GM21526 (cell line): Measurements from ENCODE around the gene RFX3.
"Not testable (repeated sequence)": the region's sequence is repeated elsewhere in the genome, so short reads cannot be mapped to it uniquely, and the experiment has no call there.

Source experiments
- ATAC-seq: cut with Tn5 transposase; IDR thresholded peaks from one replicate; pipeline ENCODE4 v1.9.1; 2021; ENCODE audit warnings: moderate library complexity; ENCODE audit not compliant: unreplicated experiment, low FRiP score

The RFX3 gene

DNA sequence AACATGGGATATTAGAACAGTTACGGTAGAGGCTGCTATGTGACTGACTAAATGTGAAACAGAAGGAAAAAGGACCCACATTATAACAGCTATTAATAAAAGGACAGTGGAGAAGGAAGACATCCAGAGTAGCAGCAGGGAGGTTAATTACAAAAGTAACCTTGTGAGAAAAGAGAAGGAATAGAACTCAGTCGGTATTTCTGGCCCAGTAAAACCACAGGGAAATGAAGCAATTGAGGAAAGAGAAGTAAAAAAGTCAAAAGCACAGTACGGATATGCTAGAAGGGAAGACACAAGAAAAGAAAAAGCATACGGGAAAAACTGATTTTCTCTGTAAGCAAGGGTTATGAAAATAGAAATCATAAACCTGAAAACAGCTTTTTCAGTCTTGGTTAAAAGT lies 164.7 kb downstream of the RFX3 start:
- ATAC-seq, result no peak

GRCh38 chr9:3360245-3360644 lies 165.6 kb downstream of the RFX3 start:
- no peak for ATAC-seq

- no peak for ATAC-seq
Measured at GRCh38 chr9:3359778-3360177, 166.0 kb downstream of the RFX3 start.

DNA sequence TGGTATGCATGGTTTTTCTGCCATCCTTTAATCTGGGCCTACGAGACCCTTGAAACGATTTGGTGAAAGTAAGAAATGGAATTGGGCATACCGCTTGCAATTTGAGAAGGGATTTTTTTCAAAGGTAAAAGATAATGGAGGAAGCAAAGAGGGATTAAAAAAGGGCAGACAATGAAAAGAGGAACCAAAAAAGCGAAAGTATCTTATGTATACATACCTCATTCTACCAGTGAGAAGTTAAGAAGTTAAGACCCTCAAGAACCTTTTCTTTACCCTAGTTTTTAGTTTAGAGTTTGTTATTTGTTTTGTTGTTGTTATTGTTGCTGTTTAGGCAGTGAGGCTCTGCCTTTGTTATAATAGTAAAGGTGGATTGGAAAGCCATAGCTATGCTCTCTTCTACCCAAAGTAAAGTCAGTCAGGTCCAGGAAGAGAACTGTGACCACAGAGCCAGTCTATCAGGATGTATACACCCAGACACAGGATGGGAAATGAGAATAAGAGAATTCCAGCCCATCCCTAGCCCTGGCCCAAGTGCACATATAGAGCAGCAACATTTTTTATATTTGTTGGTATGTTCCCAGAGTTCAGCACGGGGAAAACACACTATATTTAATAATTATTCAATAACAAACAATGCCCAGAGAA lies 166.6 kb downstream of the RFX3 start:
- no peak for ATAC-seq

- ATAC-seq, result no peak
Measured at GRCh38 chr9:3348169-3348568, 177.6 kb downstream of the RFX3 start.

DNA sequence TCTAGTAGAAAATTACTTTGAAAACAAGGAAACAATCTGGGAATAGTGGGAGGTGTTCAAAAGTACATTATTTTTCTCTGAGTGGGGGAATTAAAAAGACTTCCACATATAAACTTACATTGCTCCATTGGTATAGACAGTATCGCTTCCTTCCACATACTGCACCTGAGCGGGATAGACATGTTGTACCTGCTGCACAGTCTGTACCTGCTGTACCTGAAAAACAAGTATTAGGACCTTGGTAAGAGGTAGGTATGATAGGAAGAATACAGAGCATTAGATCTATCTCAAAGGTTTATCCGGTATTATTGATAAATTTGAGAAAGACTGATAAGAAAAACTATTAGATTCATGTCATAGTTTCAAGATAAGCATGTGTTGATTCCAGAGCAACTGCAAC lies 179.3 kb downstream of the RFX3 start:
- no peak for ATAC-seq

DNA sequence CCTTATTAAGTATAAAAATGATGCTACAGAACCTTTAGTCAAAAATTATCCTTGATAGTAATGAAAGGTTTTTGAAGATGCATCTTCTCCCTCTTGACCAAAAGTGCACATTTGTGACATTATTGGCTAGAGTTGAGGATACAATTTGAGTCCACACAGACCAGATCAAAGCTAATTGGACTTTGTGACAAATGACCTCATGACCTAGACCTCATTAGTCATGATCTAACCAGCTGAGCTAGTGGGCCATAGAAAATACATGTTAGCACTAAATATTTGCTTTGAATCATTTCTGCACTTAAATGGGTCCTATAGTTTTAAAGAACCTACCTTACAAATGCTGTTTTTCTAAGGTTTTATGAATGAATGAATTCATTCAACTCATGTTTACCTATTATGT lies 182.1 kb downstream of the RFX3 start:
- no peak for ATAC-seq

GRCh38 chr9:3342159-3342777 lies 183.5 kb downstream of the RFX3 start:
- no peak for ATAC-seq

DNA sequence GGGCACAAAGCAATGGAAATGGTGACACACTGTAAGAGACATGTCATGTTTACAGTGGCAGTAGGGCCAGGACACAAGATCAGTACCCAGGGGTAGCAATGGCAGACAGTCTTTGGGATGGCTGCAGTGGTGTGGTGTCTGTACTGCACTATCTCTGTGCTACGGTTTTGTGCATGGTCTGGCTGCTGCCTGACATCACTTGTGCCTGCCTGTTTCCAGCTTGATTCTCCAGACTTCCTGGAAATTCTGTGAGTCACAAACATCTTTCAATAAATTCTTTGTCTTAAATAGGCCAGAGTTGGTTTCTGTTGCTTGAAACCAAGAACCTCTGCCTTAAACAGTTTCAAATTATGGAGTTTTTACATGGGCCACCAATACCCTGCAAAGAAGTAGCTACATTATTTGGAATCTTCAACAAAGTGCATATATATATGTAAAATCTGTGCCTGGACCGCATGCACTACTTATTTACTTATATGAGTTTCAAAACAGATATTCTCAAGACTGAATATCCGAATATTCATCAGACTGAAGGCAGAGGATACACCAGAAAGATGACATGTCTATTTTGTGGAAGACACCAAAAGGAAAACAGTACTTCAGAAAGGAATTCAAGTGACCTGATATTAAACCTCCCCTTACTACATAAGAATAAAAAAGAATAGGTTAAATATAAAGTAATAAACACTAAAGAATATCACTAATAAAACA lies 188.1 kb downstream of the RFX3 start:
- ATAC-seq, result no peak

GRCh38 chr9:3336951-3337350 lies 188.8 kb downstream of the RFX3 start:
- ATAC-seq, result no peak

DNA sequence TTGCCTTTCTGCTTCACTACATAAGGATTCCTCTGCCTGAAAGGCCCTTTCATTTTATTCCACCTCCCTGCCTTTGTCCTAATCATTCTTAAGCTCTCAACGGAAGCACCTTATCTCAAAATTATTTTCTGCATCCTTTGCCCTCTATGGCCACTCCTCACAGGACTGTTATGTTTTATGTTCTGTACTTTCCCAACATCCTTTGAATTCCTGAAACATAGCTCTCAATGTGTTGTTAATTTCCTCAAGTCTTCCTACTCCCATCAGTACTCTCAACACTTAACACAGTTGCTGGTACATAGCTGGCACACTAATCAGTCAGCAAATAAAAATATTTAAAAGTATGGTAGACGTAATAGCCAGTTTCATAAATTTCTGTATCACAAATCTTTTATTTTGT lies 193.0 kb downstream of the RFX3 start:
- ATAC-seq, result no peak

GRCh38 chr9:3331801-3332200 lies 194.0 kb downstream of the RFX3 start:
- no peak for ATAC-seq

DNA sequence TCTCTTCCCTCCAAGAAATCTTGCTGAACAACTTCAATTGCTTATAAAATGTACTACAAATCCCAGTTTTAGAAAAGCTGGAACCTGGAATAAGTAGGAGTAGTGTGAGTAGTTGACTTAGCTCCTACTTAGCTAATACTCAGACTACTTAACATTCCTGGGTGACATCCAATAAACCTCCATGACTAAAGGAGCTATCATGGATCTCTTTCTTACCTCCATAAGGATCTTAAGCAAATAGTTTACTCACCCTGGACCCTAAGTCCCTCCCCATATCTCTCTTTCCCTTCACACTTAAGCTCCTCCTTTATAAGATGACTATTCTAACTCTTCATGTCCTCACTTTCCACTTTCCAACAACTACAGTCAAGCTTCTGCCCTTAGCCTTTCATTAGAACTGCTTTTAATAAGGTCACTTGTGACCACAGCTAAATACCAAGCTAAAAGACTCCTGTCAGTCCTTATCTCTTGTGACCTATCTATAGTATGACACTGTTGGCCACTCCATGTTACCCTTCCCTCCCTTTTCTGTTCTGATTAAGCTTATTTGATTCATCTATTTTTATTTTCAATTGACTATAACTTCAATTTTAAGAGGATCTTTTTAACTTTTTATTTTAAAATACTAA lies 194.9 kb downstream of the RFX3 start:
- no peak for ATAC-seq

- ATAC-seq, result no peak
Measured at GRCh38 chr9:3329361-3329760, 196.4 kb downstream of the RFX3 start.

DNA sequence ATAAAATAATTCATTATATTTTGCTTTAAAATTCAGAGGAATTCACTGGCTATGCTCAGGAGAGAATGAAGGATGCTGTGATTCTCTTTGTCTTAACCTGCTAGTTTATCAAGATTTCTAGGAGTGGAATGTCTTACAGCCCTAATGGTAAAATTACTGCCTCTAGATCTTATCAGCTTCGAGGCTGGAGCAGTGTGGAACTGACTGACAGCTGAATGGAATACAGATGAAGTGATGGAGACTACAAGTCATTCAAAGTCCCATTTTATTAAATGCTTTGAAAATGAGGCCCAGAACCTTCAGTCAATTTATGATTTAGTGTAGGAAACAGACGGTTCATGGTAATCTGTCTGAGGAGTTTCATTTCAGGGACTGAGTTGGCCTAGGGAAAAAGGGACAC lies 202.1 kb downstream of the RFX3 start:
- ATAC-seq, result no peak

DNA sequence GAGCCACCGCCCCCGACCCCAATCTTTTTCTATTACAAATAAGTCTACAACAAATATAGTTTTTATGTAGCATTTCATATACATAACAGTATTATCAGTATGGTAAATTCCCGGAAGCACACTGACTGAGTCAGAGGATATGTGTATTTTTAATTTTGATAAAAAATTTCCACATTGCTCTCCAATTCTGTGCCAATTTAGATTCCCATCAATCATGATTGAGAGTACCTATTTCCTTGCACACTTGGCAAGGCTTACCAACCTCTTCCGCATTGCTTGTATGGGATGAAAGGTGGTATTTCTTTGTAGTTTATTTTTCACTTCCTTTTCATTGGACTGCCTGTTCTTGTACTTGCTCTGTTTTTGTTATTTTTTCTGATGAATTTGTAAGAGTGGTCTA lies 204.6 kb downstream of the RFX3 start:
- ATAC-seq, result no peak

DNA sequence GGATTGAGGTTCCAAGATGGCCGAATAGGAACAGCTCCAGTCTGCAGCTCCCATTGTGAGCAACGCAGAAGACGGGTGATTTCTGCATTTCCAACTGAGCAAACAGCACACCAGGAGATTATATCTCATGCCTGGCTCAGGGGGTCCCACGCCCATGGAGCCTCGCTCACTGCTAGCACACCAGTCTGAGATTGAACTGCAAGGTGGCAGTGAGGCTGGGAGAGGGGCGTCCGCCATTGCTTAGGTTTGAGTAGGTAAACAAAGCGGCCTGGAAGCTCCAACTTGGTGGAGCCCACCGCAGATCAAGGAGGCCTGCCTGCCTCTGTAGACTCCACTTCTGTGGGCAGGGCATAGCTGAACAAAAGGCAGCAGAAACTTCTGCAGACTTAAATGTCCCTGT lies 213.2 kb downstream of the RFX3 start:
- not testable (repeated sequence) for ATAC-seq

- no peak for ATAC-seq
Measured at GRCh38 chr9:3308609-3309008, 217.2 kb downstream of the RFX3 start.

- not testable (repeated sequence) for ATAC-seq
Measured at GRCh38 chr9:3304388-3304787, 221.4 kb downstream of the RFX3 start.

DNA sequence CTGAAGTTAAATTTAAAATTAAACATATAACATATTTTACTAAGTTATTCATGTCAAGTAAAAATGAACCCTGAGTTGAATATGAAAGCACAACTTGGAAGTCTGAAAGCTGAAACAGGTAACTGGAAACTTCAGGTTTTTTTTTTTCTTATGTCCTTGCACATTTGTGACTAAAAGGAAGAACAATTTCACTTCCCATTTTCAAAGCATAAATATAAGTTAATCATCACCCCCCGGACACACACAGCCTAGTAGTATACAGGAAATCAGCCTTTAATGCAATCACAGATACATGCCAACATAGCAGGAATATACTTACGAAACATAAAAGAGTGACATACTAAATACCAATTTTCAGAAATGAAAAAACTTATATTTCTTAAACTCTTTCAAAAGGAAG lies 225.9 kb downstream of the RFX3 start:
- ATAC-seq, result peak; percentile 97

- no peak for ATAC-seq
Measured at GRCh38 chr9:3296536-3296935, 229.3 kb downstream of the RFX3 start.

- no peak for ATAC-seq
Measured at GRCh38 chr9:3292311-3292710, 233.5 kb downstream of the RFX3 start.
